Adipocyte (in vitro differentiated cells): ENCODE results near the gene KCTD12.
A peak's percentile ranks its signal among the peaks of the same experiment; 100 is the strongest.

Source experiments
- DNase-seq: peaks from one replicate; pipeline ENCODE4 v3.0.0-alpha.2; 2015; ENCODE audit warnings: low read depth
- H3K27me3 ChIP-seq: replicated peaks from 2 replicates; pipeline ENCODE4 v1.7.0; 2013; ENCODE audit warnings: mild to moderate bottlenecking, low read length, moderate library complexity; ENCODE audit not compliant: control insufficient read depth, insufficient read depth
- H3K36me3 ChIP-seq: 2 replicates; pipeline ENCODE4 v1.7.0; 2013; ENCODE audit warnings: low read length, mild to moderate bottlenecking, moderate library complexity; ENCODE audit not compliant: control insufficient read depth, insufficient read depth, severe bottlenecking
- H3K4me1 ChIP-seq: 2 replicates; pipeline ENCODE4 v1.7.0; 2013; ENCODE audit warnings: mild to moderate bottlenecking, low read length, moderate library complexity; ENCODE audit not compliant: control insufficient read depth, insufficient read depth
- H3K4me3 ChIP-seq: 2 replicates; pipeline ENCODE4 v1.7.0; 2013; ENCODE audit warnings: mild to moderate bottlenecking, low read length, moderate library complexity
- H3K9ac ChIP-seq: 2 replicates; pipeline ENCODE4 v1.7.0; 2013; ENCODE audit warnings: mild to moderate bottlenecking, low read length, moderate library complexity
- H3K9me3 ChIP-seq: 2 replicates; pipeline ENCODE4 v1.7.0; 2013; ENCODE audit warnings: mild to moderate bottlenecking, low read length, moderate library complexity; ENCODE audit not compliant: control insufficient read depth

The KCTD12 gene

GRCh38 chr13:76853921-76854608, 32.1 kb downstream of the KCTD12 start:
- no peak for DNase-seq
- Histone ChIP-seq H3K9me3 (no peaks in the 10 kb centered on the region), H3K4me1 (peaks cover 43% of the 10 kb centered on the region), H3K4me3 (peak overlapping the region; percentile 10), H3K36me3 (no peaks in the 10 kb centered on the region), H3K27me3 (no peaks in the 10 kb centered on the region), H3K9ac (peak overlapping the region; percentile 43)

DNA sequence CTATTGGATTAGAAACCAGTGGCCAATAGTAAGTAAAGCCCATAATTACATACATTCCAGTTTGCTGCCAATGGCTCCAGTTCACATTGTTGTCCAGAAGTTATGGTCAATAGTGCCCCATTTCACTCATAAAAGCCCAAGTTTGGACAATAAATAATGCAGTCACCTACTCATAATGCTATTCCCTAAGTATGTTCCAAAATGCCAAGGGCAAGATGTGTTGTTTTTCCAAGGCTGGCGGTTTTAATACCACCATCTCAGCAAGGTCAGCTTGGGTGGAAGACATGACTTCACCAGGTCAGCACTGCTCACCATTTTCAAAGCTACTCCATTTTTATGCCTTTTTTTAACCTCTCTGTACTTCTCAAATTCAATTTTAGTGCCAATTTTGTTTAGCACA, 32.7 kb downstream of the KCTD12 start:
- Histone ChIP-seq H3K27me3 (no peaks in the 10 kb centered on the region), H3K4me1 (peaks cover 49% of the 10 kb centered on the region), H3K9ac (peak overlapping the region; percentile 43), H3K36me3 (no peaks in the 10 kb centered on the region), H3K4me3 (peak overlapping the region; percentile 10), H3K9me3 (no peaks in the 10 kb centered on the region)
- DNase-seq = no peak

DNA sequence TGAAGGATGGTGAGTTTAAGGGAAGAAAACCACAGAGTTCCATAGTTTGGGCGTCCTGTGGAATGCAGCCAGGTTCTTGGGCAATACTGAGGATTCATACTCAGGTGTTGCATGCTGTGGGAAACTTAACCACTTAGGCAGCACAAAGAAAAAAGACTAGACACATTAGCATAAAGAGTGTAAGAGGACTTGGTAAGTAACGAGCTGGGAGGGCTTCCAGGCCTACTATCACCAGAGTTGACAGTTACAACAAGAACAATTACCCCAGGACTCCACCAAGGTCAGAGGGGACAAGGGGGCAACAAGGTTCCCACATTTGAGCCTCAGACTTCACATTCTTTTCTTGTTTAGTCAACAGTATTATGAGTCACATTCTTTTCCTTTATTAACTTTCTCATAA, 33.2 kb downstream of the KCTD12 start:
- Histone ChIP-seq H3K4me3 (no peak overlapping the region), H3K9me3 (no peaks in the 10 kb centered on the region), H3K4me1 (peaks cover 54% of the 10 kb centered on the region), H3K9ac (no peak overlapping the region), H3K36me3 (no peaks in the 10 kb centered on the region), H3K27me3 (no peaks in the 10 kb centered on the region)
- DNase-seq = no peak

GRCh38 chr13:76851961-76852360, 34.2 kb downstream of the KCTD12 start:
- H3K9me3 ChIP-seq = no peaks in the 10 kb centered on the region
- H3K36me3 ChIP-seq = no peaks in the 10 kb centered on the region
- no peak for DNase-seq
- H3K9ac ChIP-seq = no peak overlapping the region
- no peaks in the 10 kb centered on the region for H3K27me3 ChIP-seq
- H3K4me1 ChIP-seq = peaks cover 55% of the 10 kb centered on the region
- no peak overlapping the region for H3K4me3 ChIP-seq

GRCh38 chr13:76849493-76849892, 36.7 kb downstream of the KCTD12 start:
- no peaks in the 10 kb centered on the region for H3K9me3 ChIP-seq
- H3K4me3 ChIP-seq = no peak overlapping the region
- no peaks in the 10 kb centered on the region for H3K27me3 ChIP-seq
- H3K9ac ChIP-seq = no peak overlapping the region
- DNase-seq = no peak
- H3K4me1 ChIP-seq = peaks cover 48% of the 10 kb centered on the region
- H3K36me3 ChIP-seq = no peaks in the 10 kb centered on the region

DNA sequence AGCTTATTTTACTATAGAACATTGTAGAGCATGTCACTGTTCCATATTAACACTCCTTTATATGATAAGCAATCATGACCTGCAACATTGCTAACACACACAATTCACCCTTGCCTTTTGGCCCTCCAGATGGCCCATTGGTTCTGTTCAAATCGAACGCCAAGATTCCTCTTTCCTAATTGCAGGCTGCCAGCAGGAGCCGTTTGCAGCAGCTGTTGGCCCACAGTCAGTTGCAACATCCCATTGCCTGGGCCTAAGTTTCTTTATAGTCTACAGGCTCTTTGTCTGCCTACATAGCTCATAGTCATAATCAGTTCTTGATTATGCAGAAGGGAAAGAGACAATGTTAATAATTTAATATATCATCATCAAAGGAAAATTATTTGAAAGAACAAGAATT, 37.6 kb downstream of the KCTD12 start:
- H3K4me1 ChIP-seq = peaks cover 39% of the 10 kb centered on the region
- H3K4me3 ChIP-seq = no peak overlapping the region
- no peaks in the 10 kb centered on the region for H3K36me3 ChIP-seq
- H3K27me3 ChIP-seq = no peaks in the 10 kb centered on the region
- DNase-seq = peak; percentile 61
- H3K9ac ChIP-seq = peak overlapping the region; percentile 5
- H3K9me3 ChIP-seq = no peaks in the 10 kb centered on the region

DNA sequence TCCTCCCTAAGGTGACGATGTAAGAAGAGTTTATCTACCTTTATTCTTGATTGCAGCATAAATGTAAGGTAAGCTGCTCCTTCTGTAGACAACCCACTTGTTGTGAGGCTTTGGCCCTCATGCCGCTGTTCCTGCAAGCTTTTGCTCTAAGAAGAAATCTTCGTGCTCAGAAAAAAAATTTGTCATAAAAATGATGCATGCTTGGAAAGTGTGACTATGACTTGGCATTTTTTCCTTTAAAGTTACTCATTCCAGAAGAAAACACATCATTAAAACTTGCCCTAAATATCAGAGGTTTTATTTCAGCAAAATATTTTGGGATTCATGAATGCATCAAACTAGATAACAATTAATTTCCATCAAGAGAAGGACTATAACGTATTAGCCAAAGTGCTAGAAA, 39.8 kb downstream of the KCTD12 start:
- H3K9ac ChIP-seq = peak overlapping the region; percentile 64
- H3K9me3 ChIP-seq = no peaks in the 10 kb centered on the region
- DNase-seq = no peak
- peak overlapping the region; percentile 55 for H3K4me3 ChIP-seq
- no peaks in the 10 kb centered on the region for H3K27me3 ChIP-seq
- H3K4me1 ChIP-seq = peaks cover 26% of the 10 kb centered on the region
- H3K36me3 ChIP-seq = no peaks in the 10 kb centered on the region

- H3K27me3 ChIP-seq = no peaks in the 10 kb centered on the region
- no peaks in the 10 kb centered on the region for H3K36me3 ChIP-seq
- no peaks in the 10 kb centered on the region for H3K9me3 ChIP-seq
- peak overlapping the region; percentile 55 for H3K4me3 ChIP-seq
- DNase-seq = no peak
- H3K9ac ChIP-seq = peak overlapping the region; percentile 64
- H3K4me1 ChIP-seq = peaks cover 26% of the 10 kb centered on the region
Measured at GRCh38 chr13:76845865-76846264, 40.3 kb downstream of the KCTD12 start.

DNA sequence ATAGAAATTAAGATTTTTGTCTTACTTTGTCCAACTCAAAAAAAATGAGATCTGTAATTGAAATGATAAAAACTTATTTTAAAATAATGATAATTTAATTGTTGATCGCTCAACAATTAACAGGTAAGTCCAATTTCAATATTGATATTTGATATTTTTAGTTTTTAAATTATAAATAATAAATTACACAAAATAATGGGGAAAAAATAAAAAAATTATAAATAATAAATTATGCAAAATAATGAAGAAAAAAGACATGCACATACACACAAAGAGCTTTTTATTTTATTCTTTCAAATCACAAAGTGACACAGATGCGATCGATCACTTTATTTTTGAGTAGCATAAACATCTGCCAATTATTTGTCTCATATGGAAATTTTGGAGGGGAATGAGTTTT, 40.8 kb downstream of the KCTD12 start:
- no peak for DNase-seq
- Histone ChIP-seq H3K9ac (peak overlapping the region; percentile 64), H3K36me3 (no peaks in the 10 kb centered on the region), H3K27me3 (no peaks in the 10 kb centered on the region), H3K4me3 (no peak overlapping the region), H3K9me3 (no peaks in the 10 kb centered on the region), H3K4me1 (peaks cover 26% of the 10 kb centered on the region)

- DNase-seq = peak; percentile 43
- Histone ChIP-seq H3K4me3 (no peak overlapping the region), H3K9ac (no peak overlapping the region), H3K4me1 (peaks cover 23% of the 10 kb centered on the region), H3K9me3 (no peaks in the 10 kb centered on the region), H3K27me3 (no peaks in the 10 kb centered on the region), H3K36me3 (no peaks in the 10 kb centered on the region)
Measured at GRCh38 chr13:76837801-76838200, 48.4 kb downstream of the KCTD12 start.

DNA sequence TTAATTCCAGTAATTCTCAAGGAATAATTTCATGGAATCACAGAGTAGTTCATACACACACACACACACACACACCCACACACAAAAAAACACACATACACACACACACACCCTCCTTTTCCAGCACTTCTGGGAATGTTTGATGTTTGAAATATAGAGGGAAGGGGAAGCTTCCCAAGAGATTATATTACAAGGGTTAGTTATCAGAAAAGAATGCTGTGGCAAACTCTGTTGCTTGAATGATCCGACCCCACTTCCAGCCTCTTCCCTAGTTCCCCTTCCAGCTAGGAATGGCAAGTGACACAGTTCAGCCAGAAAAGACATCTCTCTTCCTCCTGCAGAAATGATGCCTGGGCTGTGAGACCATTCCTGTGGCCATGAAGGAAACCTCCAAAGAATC, 49.9 kb downstream of the KCTD12 start:
- peak; percentile 35 for DNase-seq
- Histone ChIP-seq H3K4me3 (no peak overlapping the region), H3K36me3 (no peaks in the 10 kb centered on the region), H3K9ac (no peak overlapping the region), H3K9me3 (no peaks in the 10 kb centered on the region), H3K27me3 (no peaks in the 10 kb centered on the region), H3K4me1 (peaks cover 23% of the 10 kb centered on the region)

- H3K4me1 ChIP-seq = peaks cover 39% of the 10 kb centered on the region
Measured at GRCh38 chr13:76833441-76833954, 52.7 kb downstream of the KCTD12 start.

More at GRCh38 chr13:76833441-76833954, 52.7 kb downstream of the KCTD12 start:
- Histone ChIP-seq H3K36me3 (no peaks in the 10 kb centered on the region), H3K9me3 (no peaks in the 10 kb centered on the region), H3K4me3 (no peak overlapping the region), H3K9ac (no peak overlapping the region), H3K27me3 (no peaks in the 10 kb centered on the region)
- no peak for DNase-seq
